ENCODE results near the gene TUT4. TPM values are rescaled to one million over a fixed set of nuclear protein-coding genes. Genes with fewer than 3 reads are reported as not detected.

TUT4 gene
- total and polyA plus RNA-seq, 12 donors = 16.9 to 40.6 (median 31.5) TPM

DNA sequence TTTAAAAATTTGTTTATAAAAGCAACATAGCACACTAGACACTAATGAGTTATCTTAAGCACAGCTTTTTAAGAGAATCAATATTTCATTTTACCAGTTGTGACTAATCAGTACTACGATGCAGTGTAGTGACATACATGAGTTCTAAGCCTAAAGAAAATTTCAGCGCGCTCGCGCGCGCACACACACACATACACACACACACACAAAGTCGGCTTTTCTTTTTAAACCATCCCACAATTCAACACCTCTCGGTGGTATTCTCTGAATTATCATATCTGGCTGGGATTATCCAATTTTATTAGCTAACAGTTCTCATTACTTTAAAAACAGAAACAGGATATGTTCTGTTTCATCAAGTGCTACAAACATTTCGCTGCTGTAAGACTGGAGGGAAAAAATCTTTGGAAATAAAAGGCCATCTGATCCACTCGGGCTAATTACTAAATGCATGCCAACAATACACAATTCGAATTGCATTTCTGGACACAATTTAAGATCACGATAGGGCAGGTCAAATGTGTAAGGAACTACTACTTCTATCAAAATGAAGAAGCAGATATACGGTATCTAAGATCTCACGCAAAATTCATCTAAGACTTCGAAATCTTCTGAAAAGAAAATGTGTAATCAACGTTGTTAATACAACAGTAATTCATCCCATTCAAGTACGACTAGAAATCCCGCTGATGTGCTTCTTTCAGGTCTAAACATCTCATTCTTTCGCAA lies 1.2 kb downstream of the TUT4 start:
- ATAC-seq = no peak
- TF ChIP-seq, protein P1, sequence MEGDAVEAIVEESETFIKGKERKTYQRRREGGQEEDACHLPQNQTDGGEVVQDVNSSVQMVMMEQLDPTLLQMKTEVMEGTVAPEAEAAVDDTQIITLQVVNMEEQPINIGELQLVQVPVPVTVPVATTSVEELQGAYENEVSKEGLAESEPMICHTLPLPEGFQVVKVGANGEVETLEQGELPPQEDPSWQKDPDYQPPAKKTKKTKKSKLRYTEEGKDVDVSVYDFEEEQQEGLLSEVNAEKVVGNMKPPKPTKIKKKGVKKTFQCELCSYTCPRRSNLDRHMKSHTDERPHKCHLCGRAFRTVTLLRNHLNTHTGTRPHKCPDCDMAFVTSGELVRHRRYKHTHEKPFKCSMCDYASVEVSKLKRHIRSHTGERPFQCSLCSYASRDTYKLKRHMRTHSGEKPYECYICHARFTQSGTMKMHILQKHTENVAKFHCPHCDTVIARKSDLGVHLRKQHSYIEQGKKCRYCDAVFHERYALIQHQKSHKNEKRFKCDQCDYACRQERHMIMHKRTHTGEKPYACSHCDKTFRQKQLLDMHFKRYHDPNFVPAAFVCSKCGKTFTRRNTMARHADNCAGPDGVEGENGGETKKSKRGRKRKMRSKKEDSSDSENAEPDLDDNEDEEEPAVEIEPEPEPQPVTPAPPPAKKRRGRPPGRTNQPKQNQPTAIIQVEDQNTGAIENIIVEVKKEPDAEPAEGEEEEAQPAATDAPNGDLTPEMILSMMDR (IDR thresholded peaks at IDR 0.05) = no peak
- H3K9me3 ChIP-seq = peaks cover 0 to 3% (median 0%) of the 10 kb centered on the region in 11 donors
- peak overlapping the region in 9 of 10 donors; percentile 83 to 94 (median 89) for H3K27ac ChIP-seq
- no peaks in the 10 kb centered on the region for H3K27me3 ChIP-seq
- peak overlapping the region; percentile 87 to 99 (median 96) for H3K4me3 ChIP-seq
- WGBS, 2 donors = 7% methylated on average over 20 of the region's 20 CpGs
- H3K4me1 ChIP-seq = peaks cover 0 to 37% (median 27%) of the 10 kb centered on the region in 9 donors
- DNase-seq = no peak
- no peaks in the 10 kb centered on the region for H3K36me3 ChIP-seq
- intact Hi-C loops (cut with DNase I) = loop anchor here in 5 of 10 donors (2.0 to 10.0 kb wide), 5 partner anchors 51 to 136 kb away; partner anchors contain the start of genes GPX7 (in 5 of the 5) and SHISAL2A (in 1 of the 5)

DNA sequence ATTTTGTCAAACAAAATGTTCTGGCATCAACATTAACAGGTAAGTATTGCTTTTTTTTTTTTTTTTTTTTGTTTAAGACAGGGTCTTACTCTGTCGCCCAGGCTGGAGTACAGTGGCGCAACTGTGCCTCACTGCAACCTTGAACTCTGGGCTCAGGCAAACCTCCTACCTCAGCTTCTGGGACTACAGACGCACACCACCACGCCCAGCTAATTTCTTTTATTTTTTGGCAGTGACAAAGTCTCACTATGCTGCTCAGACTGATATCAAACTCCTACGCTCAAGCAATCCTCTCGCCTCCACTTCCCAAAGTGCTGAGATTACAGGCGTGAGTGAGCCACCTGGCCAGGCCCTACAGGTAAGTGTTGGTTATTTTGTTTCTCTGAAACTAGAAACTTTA lies 2.4 kb downstream of the TUT4 start:
- peaks cover 0 to 37% (median 27%) of the 10 kb centered on the region in 9 donors for H3K4me1 ChIP-seq
- TF ChIP-seq, protein P1 (IDR thresholded peaks at IDR 0.05) = no peak
- H3K4me3 ChIP-seq = peak overlapping the region in 1 of 10 donors; percentile 90
- no peak for DNase-seq
- no peaks in the 10 kb centered on the region for H3K36me3 ChIP-seq
- H3K27ac ChIP-seq = no peak overlapping the region
- ATAC-seq = no peak
- WGBS, 2 donors = 67 to 75% methylated on average over 7 of the region's 7 CpGs
- H3K9me3 ChIP-seq = peaks cover 0 to 4% (median 0%) of the 10 kb centered on the region in 11 donors
- no peaks in the 10 kb centered on the region for H3K27me3 ChIP-seq
- intact Hi-C loops (cut with DNase I) = loop anchor here in 4 of 10 donors (1.0 to 10.0 kb wide), 5 partner anchors 52 to 137 kb away; partner anchors contain the start of genes GPX7 (in 3 of the 4) and SHISAL2A (in 1 of the 4)

DNA sequence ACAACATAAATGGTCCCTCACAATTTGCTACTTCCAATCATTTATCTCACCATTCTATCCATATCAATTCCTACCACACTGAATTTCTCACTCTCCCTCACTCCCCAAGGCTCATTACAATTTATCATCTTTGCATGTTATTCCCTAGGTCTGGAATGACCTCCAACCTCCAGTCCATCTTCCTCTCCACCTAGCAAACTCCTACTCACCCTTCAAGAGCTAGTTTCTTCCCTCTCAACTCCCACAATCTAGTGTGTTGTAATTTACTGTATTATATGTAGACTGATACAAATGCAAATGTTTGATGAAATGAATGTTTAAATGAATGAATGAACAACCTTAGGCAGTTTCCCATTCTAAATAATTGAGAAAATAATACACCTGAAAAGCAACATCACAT lies 3.6 kb downstream of the TUT4 start:
- TF ChIP-seq, protein P1 (IDR thresholded peaks at IDR 0.05) = no peak
- ATAC-seq (no peak), DNase-seq (no peak)
- Histone ChIP-seq H3K36me3 (peaks cover 0 to 3% (median 0%) of the 10 kb centered on the region in 9 donors), H3K27ac (no peak overlapping the region), H3K9me3 (peaks cover 0 to 10% (median 0%) of the 10 kb centered on the region in 11 donors), H3K4me3 (no peak overlapping the region), H3K4me1 (peaks cover 0 to 30% (median 23%) of the 10 kb centered on the region in 9 donors), H3K27me3 (no peaks in the 10 kb centered on the region)
- intact Hi-C loops (cut with DNase I) = no loop called here

- H3K9me3 ChIP-seq = peaks cover 0 to 34% (median 16%) of the 10 kb centered on the region in 11 donors
- ATAC-seq (no peak), DNase-seq (no peak)
- H3K4me3 ChIP-seq = no peak overlapping the region
- WGBS, 2 donors = 94 to 96% methylated on average over 5 of the region's 5 CpGs
- peaks cover 0 to 22% (median 17%) of the 10 kb centered on the region in 9 donors for H3K4me1 ChIP-seq
- no peaks in the 10 kb centered on the region for H3K27me3 ChIP-seq
- H3K36me3 ChIP-seq = peaks cover 0 to 9% (median 0%) of the 10 kb centered on the region in 9 donors
- intact Hi-C loops (cut with DNase I) = no loop called here
- TF ChIP-seq, protein P1 (IDR thresholded peaks at IDR 0.05) = no peak
- H3K27ac ChIP-seq = no peak overlapping the region
These were observed 6.0 kb downstream of the TUT4 start for GRCh38 chr1:52546852-52547251.

Measured in heart right ventricle (tissue), 16 donors.